Stimulated activated CD4-positive, alpha-beta T cell treated with anti-CD3 and anti-CD28 coated beads, Interleukin-1b, Interleukin-23, amount 100 ng/mL, for 4 hours (primary cell): ENCODE data around the gene LDB3.

ENCODE experiments used
- DNase-seq, 2 donors: peaks; one replicate each; pipeline ENCODE4 v3.0.0-alpha.2; 2020; ENCODE audit warnings: low read depth in 2 of 2

The LDB3 gene

DNA sequence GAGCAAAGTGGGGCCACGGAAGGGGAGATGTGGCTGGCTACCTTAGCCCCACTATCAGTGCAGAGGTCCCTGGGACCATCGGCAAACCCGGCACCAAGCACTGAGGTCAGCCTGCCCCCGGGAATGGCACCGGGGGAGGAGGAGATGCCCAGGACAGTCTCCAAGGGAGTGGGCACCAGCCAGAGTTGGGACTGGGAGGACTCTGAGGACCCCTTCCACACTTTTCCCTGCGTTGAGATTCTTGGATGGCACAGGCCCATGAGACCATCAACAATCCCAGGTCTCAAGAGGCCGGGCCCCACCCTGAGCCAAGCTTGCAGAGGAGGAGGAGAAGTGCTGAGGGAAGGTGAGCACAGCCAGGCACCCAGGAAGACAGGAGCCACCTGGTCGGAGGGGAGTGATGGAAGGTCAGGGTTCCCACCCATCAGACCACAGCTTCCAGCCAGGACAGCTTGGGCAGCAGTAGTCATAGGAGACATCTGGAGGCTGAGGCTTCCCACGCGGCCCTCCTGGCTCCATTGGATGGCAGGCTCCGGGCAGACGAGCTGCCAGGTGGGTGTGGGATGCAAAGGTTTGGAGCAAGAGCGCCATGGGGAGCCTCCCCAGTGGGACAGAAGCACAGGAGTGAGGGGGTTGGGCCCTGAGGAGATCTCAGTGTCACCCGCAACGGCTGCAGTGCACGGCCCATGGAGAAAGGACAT lies 16.5 kb upstream of the LDB3 start:
- DNase-seq, result no peak

DNA sequence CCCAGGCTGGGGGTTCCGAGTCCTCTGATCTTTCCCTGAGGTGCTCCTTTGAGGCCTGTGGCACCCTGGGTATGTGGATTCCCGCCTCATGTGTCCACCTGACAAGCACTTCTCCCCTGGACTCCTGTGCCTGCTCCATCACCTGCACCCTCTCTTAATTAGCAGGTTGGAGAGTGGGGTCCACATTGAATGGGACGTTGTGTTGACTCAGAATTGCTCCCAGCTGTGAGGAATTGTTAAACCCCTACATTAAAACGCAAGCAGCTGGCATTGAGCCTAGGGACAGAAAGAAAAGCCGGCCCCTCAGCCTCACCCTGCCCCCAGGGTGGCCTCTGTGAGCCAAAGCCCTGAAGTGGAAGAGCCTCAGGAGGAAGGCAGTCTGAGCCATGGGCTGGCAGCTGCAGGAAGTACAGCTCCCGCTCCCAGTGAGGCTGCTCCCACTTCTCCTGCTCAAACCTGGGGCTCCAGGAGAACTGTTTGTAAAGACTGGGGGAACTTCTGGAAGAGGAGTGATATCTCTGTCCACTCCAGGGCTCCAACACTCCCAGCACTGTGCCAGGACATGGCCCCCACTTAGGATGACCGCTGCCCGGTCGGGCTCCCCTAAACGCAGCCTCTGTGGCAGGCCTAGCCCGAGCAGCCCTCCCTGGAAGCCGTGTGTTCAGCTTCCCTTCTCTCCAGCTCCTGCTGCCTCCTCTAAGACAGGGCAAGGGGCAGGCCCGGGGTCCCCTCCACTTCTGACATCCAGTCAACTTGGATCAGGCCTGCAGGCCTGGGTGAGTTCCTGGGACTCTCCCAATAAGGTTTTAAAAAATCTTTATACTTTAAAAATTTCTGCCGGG lies 15.7 kb upstream of the LDB3 start:
- DNase-seq, result no peak

DNA sequence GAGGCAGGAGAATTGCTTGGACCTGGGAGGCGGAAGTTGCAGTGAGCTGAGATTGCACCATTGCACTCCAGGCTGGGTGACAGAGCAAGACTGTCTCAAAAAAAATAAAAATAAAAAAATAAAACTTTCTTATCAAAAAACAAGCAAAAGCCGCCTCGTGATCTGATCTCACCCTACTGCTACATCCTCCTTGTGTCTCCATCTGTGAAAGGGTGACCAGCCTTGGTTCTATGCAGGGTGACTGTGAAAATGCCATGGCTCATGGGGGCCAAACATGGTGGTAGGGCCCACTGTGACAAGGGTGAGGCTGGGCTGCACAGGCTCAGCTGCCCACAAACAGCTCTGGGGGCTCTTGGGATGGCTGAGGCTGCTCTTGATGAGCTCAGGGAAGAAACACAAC lies 14.9 kb upstream of the LDB3 start:
- DNase-seq, result no peak

DNA sequence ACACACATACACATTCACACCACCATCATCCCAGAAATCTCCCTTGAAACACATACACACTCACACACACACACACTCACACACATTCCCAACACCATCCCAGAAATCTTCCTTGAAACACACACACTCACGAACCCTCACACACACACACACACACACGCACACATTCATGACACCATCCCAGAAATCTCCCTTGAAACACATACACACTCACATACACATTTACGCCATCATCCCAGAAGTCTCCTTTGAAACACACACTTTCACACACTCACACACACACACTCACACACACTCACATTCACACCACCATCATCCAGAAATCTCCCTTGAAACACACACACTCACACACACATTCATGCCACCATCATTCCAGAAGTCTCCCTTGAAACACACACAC lies 14.3 kb upstream of the LDB3 start:
- no peak for DNase-seq

DNA sequence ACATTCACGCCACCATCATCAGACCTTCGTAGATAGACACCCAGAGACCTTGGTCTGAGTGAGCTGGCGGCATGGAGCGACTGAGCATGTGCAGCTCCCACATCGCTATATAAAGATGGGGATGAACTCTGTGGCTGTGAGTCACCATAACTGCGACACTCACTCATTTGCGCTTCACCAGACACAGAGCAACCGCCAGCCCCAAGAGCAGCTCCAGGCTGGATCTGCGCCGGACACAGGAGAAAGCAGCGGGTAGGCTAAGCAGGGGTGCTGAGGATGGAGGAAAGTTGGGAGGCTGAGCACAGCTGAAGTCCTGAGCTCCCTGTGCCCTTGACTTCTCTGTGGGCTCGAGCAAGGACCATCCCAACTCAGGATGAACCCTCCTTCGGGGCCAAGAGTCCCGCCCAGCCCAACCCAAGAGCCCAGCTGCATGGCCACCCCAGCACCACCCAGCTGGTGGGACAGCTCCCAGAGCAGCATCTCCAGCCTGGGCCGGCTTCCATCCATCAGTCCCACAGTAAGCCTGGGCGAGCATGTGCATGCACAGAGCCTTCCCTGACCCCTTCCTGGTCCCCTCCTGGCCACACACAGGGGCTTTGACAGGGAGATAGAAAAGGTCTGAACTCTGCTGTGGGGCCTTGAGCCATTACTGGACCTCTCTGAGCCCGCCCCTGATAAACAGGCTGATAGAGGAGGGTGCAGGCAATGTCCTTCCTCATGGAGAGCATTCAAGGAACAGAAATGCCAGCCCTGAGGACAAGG lies 13.7 kb upstream of the LDB3 start, which contains the start of gene OPN4:
OPN4 (plus strand) TSS at position 137 of the 762 bp plus-strand sequence; CDS start at position 374, 237 bp downstream.
- DNase-seq, result no peak

DNA sequence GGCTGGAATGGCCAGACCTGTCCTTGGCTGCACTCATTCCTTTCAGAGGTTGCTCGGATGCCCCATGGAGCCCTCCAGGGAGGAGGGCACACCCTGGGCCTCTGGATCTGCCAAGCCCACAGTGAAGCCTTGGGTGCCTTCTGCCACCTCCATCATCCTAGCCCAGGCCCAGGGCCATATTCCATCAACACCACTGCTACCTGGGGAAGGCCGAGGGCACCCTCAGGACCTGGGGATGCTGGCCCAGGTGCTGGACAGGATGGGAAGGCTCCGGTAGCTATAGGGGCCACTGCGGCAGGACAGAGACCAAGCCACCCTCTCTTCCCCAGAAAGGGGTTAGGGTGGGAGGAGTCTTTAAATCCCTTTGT lies 13.2 kb upstream of the LDB3 start:
- DNase-seq, result no peak

DNA sequence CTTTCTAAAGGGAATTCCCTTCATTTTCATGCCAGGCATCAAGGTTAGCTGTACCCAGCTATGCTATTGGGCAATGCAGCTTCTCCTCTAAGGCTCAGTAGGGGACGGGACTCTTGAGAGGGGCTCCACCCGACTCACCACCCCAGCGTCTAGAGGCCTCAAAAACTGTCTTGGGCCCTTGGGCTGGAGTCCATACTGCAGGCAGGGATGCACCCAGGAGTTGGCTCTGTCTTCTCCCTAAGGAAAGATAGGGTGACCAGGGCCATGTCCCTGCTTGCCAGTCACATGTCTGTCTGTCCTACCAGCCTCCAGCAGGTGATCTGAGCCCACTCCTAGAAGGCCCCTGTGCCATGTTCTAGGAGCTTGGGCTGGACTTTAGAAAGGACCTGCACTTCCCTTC lies 12.7 kb upstream of the LDB3 start:
- DNase-seq, result no peak

DNA sequence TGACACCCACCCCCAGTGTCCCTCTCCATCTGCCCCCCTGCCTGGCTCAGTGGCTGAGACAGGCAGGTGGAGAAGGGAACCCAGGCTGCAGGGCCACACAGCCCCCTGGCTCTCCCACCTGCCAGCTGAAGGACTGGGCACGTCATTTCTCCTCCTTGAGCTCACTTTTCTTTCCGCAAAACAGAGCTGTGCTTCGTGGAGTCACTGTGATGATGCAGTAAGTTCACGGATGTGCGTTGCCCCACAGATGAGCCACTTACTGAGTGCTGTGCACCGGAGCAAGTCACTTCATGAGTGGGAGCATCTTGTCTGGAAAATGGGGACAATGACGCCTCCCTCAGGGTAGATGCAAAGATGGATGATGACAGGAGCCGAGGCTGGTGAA lies 11.3 kb upstream of the LDB3 start:
- no peak for DNase-seq

DNA sequence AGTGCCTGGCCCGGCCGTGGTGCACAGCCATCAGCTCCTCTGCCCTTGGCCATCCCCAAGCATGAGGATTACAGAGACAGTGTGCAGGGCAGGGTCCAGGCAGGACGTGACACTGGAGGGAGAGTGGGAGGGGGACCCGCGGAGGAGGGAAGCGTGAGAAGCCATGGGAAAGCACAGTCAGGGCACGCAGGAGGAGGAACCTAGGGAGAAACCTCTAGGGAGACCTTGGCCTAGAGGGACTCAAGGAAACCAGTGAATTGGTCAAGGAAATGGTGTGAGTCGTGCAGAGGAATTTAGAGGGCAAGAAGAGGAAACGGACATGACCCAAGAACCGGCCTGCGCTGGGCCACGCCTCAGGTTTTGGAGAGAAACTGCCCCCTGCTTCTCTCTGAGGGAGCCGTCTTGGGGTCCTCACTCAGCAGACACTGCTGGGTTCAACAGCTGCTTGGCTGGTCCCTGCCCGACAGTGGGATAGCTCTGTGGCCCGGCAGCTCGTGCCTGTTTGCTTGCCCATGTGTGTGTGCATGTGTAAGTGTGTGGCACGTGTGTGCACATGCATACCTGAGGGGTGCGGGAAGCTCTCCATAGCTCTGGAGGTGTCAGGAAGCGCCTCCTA lies 10.8 kb upstream of the LDB3 start:
- DNase-seq, result no peak

DNA sequence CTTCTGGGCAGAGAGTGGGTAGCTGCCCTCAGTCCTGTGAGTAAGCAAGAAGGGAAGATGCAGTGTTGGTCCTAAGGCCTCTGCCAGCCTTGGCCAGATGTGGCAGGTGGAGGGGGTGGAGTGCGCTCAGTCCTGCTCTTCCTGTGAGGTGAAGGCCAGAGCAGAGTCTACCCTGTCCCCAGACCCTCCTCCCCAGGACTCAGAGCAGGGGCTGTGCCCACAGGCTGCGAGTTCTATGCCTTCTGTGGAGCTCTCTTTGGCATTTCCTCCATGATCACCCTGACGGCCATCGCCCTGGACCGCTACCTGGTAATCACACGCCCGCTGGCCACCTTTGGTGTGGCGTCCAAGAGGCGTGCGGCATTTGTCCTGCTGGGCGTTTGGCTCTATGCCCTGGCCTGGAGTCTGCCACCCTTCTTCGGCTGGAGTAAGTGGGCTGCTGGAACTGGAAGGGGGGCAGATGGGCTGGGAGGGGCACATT lies 10.0 kb upstream of the LDB3 start:
- no peak for DNase-seq

DNA sequence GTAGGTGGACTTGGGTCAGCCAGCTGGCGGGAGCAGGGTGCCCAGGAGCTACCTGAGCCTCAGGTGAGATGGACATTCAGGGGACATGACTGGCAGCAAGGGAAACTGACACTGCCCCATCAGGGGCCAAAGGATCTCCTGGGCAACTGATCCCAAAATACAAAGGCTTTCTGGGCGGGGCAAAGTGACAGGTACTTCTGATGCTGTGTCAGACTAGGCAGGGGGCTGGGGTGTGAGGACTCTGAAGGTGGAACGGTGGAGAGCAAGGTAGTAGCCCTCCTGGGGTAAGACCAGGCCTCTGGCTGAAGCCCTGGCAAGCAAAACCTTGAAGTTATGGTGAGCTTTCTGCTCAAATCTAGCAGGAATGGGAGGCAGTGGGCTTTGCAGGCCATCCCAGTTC lies 9.6 kb upstream of the LDB3 start:
- no peak for DNase-seq

DNA sequence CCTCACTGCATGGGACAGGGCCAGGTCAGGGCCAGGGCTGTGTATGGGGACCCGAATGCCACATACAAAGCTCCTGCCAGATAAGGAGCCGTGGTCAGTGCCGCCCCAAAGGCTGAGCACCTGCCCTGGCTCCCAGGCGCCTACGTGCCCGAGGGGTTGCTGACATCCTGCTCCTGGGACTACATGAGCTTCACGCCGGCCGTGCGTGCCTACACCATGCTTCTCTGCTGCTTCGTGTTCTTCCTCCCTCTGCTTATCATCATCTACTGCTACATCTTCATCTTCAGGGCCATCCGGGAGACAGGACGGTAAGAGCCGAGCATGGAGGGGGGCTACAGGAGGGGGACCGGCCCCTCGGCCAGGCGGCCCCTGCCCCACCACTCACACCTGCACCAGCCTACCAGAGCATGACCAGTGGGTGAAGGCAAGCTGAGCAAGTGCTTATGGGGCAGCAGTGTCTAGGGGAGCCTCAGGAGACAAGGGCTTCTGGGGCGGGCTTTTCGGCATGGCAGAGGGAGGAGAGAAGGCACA lies 9.1 kb upstream of the LDB3 start:
- no peak for DNase-seq

DNA sequence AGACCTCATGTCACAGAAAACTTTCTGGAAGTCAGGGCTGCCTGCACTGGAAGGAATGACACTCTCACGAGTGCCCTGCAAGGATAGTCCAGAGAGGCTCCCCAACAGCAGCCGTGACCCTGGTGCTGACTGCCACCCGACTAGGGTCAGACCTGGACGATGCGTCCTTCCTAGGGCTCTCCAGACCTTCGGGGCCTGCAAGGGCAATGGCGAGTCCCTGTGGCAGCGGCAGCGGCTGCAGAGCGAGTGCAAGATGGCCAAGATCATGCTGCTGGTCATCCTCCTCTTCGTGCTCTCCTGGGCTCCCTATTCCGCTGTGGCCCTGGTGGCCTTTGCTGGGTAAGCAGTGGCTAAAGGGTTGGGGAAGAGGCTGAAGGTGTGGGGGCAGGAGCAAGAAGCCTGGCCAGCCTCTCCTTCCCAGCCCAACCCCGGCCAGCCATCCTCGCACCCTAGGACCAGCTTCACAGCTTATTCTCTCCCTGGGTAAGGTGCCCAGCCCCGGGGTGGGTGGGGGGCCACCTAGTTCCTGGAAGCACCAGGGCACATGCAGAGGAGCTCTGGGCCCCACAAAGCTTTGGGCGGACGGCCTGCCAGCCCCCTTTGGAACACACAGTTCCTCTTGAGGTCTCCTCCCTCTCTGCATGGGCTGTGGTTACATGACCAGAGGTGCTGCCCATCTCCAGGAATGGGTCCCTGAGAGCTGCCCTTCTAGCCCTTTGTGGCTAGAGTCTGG lies 8.4 kb upstream of the LDB3 start:
- DNase-seq, result no peak

DNA sequence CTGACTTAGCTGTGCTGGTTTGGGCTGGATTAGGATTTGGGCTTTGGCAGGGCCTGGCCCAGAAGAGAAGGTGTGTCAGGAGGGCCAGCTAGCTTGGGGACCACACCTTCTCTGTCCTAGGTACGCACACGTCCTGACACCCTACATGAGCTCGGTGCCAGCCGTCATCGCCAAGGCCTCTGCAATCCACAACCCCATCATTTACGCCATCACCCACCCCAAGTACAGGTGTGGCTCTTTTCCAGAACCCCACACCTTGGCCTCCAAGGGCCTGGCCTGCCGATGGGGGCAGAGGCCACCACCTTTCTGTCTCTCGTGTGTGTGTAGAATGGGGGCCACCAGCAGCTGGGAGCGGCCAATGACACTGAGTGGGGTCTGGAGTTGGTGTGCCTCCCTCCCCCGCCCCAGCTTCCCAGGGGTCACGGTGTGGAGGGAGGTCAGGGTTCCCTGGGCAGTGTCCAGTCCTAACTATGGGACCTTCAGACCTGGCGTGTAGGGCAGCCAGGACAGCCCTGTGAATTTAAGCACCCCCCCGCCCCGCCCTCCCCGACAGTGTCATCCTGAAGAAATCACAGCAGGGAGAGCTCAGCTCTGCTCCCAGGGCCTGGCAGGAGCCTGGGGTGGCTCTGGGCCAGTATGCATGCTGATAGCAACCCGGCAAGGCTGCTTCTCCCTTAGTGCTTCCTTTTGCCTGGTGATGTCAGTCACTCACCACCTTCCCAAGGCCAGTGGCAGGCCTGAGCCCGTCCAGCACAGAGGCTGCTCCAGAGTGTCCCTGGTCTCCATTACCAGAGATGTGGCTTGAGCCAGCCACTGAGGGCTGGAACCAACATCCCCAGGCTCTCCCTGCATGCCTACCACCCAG lies 6.9 kb upstream of the LDB3 start:
- DNase-seq, result no peak

DNA sequence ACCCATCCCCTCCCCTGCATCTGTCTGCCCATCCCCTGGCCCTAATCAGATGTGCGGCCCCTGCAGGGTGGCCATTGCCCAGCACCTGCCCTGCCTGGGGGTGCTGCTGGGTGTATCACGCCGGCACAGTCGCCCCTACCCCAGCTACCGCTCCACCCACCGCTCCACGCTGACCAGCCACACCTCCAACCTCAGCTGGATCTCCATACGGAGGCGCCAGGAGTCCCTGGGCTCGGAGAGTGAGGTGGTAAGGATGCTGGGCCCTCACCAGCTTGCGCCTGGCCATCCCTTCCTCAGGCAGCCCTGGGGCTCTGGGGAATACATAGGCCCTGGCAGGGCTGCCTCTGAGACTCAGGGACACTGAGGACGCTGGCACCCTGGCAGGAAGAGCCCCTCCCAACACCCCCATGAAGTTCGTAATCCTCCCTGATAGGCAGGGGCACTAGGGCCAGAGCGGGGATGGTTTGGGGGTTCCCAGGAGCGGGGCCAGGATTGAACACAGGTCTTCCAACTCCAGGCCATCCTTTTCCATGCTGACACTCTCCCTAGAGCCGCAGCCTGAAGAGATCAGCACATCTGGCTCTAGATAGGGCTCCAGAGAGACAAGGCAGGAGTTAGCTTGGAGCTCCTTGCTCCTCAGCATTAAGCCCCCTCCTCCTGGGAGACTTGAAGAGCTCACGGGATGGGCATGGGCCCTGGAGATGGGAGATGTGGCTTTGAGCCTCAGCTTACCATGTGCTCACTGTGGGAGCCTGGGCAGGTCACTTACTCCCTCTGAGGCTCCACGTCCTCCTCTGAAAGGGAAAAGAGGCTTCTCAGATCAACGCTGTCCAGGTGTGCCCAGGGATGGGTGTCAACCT lies 5.9 kb upstream of the LDB3 start:
- no peak for DNase-seq

DNA sequence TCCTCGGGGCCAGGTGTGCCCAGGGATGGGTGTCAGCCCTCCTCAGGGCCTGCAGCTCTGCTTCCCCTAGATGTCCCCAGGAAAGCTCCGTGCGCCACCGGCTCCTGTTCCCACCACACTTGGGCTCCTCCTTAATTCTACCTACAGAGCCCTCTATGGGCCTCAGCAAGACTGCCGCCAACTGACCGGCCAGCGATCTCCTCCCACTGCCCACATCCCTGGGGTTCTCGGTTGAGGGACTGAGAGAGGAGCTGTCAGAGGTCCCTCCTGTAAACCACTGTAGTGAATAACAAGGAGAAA lies 5.3 kb upstream of the LDB3 start:
- no peak for DNase-seq

DNA sequence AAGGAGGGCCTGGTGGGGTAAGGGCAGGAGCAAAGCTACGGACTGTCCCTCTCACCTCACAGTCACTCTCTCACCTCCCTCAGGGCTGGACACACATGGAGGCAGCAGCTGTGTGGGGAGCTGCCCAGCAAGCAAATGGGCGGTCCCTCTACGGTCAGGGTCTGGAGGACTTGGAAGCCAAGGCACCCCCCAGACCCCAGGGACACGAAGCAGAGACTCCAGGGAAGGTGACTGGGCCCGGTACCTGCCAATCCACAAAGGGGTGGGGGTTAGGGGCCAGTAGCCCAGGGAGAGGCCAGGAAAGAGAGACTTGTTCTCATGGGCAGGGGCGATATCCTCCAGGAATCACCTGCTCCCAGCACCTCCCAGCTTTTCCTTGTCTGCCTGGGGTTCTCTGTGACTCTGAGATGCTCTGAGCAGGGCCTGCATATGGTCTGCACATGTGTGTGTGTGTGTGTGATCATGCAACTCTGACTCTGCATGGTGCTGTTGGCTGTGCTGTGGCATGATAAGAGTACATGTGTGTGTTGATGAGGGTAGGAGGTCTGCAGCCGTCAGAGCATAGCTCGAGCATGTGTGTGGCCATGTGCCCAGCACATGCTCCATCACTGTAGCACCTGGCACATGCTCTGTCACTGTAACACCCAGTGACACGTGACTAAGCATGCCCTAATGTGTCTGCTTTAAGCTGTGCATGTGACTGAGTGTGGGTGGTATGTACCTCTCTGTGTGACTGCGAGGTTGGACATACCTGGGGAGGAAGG lies 4.6 kb upstream of the LDB3 start:
- no peak for DNase-seq

DNA sequence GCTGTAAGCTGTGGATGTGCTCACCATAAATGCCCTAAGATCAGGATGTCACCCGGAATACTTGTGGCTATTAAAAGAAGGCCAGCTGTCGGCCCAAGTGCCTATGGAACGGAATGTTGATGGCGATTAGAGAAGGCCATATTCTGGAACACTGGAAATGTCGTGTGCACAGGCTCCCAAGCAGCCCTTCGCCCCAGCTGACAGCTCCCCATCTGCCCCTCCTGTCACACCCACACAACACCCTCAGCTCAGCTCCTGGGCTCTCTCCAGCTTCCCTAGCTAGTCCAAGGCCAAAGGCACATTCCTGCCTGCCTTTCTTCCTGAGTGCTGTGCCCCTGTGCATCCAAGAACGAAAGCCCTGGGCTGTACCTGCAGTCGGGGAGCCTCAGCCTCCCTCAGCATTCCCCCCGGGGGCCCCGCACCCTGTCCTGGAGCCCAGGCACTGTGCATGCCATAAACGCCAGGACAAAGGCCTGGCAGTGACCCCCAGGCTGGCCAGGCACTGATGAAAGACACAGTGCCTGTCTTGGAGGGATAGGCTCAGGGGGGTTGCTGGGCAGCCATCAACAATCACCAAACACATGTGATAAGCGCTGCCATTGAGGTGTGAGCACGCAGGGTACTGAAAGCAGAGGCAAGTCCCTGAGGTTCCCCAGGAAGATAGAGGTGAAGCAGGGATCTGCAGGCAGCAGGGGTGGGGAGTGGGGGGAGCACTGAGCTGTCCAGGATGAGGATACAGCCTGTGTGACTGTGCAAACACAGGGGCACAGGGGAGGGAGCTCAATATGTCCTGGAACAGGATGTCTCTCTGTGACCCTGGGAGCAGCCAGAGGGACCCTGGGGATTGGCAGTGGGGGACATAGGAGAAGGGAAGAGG lies 3.7 kb upstream of the LDB3 start:
- DNase-seq, result no peak
